Skin of body (tissue), 1 donor: Measurements from ENCODE around the gene DDX18. TPM values are rescaled to one million over a fixed set of nuclear protein-coding genes. Genes with fewer than 3 reads are reported as not detected.

ENCODE experiments used
- total RNA-seq: library from RNA; depleted of rRNA; stranded (reverse); fragments of >200 nt; gene quantifications from one replicate; pipeline ENCODE4 v1.2.3, GENCODE V29; 2014

The DDX18 gene
- total RNA-seq, 1 donor from 2014 or later, result 51.3 TPM

Other genes starting within 250 kb of the DDX18 start
- gene CCDC93, start 199.4 kb downstream of the DDX18 start, total RNA-seq, result 34.7 TPM